ENCODE measurements around the gene TMEM255B. TPM values are rescaled to one million over a fixed set of nuclear protein-coding genes. Genes with fewer than 3 reads are reported as not detected.
"Not testable (repeated sequence)": the region's sequence is repeated elsewhere in the genome, so short reads cannot be mapped to it uniquely, and the experiment has no call there.

The TMEM255B gene
- polyA plus RNA-seq (ENCODE audit: insufficient read length) = 5.4 TPM
- long read RNA-seq, donor 1, full-length matches to known transcripts = 1 of 1 reads
- long read RNA-seq, donor 1, partial matches to known transcripts = 0 of 1 reads
- long read RNA-seq, donor 1, other reads (novel, unspliced or antisense) = 0 of 1 reads
- long read RNA-seq, donor 2, full-length matches to known transcripts = 4 of 4 reads
- long read RNA-seq, donor 2, partial matches to known transcripts = 0 of 4 reads
- long read RNA-seq, donor 2, other reads (novel, unspliced or antisense) = 0 of 4 reads
- long read RNA-seq, donor 3 = 0 reads
- long read RNA-seq, donor 4 = 0 reads
- long read RNA-seq, donor 5, full-length matches to known transcripts = 3 of 3 reads
- long read RNA-seq, donor 5, partial matches to known transcripts = 0 of 3 reads
- long read RNA-seq, donor 5, other reads (novel, unspliced or antisense) = 0 of 3 reads
- long read RNA-seq, donor 6 = 0 reads
- long read RNA-seq, donor 7, full-length matches to known transcripts = 5 of 5 reads
- long read RNA-seq, donor 7, partial matches to known transcripts = 0 of 5 reads
- long read RNA-seq, donor 7, other reads (novel, unspliced or antisense) = 0 of 5 reads
- long read RNA-seq, donor 8, full-length matches to known transcripts = 1 of 1 reads
- long read RNA-seq, donor 8, partial matches to known transcripts = 0 of 1 reads
- long read RNA-seq, donor 8, other reads (novel, unspliced or antisense) = 0 of 1 reads

DNA sequence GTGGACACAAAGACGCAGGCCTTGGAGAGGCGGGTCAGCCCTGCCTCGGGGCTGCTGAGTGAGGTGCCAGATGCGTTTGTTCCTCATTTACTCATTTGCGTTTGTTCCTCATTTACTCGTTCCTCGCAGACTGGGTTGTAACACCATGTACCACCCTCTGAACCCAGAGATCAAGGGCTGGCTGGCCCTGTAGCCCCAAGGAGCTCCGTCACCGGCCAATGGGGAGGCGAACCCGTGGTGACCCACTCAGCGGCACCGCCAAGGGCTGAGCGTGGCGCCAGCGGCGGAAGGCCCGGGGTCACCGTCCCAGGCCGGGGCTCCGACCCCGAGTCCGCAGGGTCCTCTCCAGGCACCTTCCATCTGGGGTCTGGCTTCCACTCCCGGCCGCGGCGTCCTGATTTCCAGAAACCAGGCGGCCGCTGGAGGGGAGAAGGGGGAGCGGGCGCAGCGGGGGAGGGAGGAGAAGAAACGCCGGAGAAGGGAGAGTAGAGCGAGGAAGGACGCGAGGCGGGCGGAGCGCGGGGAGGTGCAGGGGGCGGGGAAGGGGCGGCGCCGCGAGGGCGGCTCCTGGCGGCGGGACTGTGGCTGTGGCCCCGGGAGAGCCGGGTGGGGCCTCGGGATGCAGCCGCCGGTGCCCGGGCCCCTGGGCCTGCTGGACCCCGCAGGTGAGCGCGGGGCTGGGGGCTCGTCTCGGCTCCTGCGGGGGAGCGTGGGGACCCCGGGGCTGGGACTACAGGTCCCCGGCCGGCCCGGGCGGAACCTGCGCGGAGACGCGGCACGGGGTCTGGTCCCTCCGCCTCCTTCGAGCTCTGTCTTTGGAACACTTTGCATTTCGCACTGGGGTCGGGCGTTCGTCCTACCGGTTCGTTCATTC lies at the start of gene TMEM255B:
Gene TMEM255B, plus strand, starts transcription at position 576 of the 874 bp plus-strand sequence. Its CDS starts 44 bp downstream, at position 620.
- DNase-seq = peak; percentile 73

- no peak for DNase-seq
Measured at GRCh38 chr13:113722921-113723320, 36.1 kb upstream of the TMEM255B start.

GRCh38 chr13:113723410-113724015 lies 35.5 kb upstream of the TMEM255B start:
- DNase-seq = no peak

DNA sequence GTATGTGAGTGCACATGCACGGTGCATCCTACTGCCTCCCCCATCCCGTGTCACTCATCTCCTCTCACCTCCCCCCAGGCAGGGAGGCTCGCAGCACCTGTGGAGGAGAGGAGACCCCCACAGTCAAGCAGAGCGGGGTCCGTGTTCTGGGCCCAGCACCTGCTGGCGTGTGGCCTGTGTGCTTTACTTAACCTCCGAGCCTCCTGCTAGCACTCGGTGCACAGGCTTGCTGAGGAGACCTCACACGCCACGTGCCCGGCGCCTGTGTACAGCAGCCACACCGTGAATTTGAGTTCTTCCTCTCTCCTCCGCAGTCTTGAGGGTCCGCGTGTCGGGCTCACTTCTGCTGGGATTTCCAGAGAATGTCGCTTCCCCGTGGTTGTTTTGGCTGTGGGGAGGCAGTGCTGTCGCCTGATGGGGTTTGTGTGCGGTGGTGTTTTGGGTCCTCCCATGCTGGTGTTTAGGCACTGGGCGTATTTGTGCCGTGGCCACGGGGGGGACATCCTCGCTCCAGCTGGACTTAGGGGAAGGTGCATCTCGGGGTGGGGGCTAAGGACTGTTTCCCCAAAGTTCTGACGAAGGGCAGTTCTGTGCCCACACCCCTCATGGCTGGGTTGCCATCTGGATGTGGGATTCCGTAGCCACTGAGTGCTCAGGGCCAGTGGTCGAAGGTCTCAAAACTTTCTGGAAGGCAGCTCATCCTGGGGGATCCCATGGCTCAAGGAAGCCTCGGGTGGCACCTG lies 34.8 kb upstream of the TMEM255B start:
- DNase-seq = no peak

DNA sequence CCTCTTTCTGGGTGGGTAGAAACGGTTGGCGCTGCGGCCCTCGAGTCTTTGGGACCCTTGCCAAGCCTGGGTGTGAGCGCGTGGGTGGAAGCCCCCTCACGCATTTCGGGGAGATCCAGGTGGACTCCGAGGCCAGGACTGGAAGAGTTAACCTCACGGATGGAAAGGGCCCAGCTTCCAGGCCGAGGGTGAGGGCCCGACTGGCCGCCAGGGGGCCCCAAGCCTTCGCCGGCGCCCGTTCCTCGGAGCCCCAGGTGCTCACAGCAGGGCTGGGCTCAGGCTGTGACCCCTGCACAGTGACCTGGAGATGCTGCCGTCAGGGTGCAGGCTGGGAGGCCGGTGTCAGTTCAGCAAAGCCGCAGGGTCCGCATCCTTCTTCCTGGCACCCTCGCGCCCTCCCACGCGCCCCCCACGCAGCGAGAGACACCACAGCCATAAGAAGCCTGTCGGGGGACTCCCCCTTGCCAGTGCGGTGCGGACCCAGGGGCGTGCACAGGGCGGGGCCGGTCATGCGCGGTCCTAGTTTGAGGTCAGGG lies 34.2 kb upstream of the TMEM255B start:
- peak; percentile 61 for DNase-seq

DNA sequence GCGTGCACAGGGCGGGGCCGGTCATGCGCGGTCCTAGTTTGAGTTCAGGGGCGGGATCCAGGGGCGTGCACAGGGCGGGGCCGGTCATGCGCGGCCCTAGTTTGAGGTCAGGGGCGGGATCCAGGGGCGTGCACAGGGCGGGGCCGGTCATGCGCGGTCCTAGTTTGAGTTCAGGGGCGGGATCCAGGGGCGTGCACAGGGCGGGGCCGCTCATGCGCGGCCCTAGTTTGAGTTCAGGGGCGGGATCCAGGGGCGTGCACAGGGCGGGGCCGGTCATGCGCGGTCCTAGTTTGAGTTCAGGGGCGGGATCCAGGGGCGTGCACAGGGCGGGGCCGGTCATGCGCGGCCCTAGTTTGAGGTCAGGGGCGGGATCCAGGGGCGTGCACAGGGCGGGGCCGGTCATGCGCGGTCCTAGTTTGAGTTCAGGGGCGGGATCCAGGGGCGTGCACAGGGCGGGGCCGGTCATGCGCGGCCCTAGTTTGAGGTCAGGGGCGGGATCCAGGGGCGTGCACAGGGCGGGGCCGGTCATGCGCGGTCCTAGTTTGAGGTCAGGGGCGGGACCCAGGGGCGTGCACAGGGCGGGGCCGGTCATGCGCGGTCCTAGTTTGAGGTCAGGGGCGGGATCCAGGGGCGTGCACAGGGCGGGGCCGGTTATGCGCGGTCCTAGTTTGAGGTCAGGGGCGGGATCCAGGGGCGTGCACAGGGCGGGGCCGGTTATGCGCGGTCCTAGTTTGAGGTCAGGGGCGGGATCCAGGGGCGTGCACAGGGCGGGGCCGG lies 33.5 kb upstream of the TMEM255B start:
- DNase-seq = not testable (repeated sequence)

DNA sequence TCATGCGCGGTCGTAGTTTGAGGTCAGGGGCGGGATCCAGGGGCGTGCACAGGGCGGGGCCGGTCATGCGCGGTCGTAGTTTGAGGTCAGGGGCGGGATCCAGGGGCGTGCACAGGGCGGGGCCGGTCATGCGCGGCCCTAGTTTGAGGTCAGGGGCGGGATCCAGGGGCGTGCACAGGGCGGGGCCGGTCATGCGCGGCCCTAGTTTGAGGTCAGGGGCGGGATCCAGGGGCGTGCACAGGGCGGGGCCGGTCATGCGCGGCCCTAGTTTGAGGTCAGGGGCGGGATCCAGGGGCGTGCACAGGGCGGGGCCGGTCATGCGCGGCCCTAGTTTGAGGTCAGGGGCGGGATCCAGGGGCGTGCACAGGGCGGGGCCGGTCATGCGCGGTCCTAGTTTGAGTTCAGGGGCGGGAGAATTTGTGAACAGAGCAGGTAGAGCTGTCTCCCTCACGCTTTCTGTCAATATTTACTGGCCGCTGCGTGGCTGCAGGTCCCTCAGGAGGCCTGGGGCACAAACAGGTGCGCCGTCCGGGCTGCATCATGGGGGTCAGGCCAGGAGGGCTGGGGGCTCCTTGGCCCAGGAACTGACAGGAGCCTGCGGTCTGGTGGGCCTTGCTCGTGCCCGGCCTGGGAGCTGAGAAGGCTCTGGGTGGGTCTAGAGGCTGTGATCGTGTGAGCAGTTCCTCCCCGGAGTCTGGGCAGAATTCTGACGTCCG lies 32.8 kb upstream of the TMEM255B start:
- DNase-seq = not testable (repeated sequence)

DNA sequence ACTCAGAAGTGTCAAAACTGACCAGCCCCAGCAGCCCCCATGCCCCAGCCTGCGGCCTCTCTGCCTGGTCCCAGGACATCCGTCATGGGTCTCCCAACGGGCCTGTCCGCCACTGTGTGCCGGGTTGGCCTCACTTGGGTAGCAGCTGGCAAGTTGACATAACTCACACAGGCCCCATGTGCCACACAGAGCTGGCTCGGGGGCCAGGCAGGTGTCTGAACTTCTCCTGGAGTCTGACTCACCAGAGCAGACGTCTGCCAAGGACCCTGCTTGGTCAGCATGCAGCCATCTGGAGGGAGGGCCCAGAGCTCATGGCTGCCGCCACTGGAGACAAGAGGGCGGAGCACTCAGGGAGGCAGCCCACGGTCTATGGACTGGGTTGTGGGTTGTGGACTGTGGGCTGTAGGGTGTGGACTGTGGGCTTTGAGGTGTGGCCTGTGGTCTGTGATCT lies 32.0 kb upstream of the TMEM255B start:
- no peak for DNase-seq

- DNase-seq = no peak
Measured at GRCh38 chr13:113728571-113729054, 30.4 kb upstream of the TMEM255B start.

DNA sequence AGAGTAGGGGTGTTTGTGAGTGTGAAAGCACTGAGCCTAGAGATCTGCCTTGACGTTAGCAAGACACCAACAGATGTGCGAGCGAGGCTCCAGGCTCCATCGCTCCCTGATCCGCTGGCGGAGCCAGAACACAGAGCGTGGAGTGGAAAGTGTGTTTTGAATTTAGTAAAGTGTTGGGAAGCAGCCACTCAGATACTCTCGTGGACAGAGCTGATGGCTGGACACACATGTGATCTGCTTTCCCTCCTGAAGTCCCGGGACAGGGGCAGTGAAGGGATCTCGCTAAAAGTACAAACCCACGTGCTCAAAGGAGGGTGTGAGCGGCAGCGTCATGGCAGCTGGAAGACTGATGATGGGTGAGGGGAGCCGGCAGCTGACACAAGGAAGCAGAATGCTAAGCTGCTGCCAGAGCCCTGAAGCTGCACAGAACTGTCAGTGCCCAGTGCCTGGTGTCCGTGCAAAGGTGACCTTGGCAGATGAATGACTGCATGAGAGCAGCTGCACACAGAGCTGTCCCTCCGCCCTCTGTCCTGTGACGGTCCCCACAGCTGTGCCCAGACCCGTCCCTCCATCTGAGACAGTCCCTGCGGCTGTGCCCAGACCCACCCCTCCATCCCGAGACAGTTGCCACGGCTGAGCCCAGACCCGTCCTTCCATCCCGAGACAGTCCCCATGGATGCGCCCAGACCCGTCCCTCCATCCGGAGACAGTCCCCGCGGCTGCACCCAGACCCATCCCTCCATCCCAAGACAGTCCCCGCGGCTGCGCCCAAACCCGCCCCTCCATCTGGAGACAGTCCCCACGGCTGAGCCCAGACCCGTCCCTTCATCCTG lies 29.6 kb upstream of the TMEM255B start:
- no peak for DNase-seq

DNA sequence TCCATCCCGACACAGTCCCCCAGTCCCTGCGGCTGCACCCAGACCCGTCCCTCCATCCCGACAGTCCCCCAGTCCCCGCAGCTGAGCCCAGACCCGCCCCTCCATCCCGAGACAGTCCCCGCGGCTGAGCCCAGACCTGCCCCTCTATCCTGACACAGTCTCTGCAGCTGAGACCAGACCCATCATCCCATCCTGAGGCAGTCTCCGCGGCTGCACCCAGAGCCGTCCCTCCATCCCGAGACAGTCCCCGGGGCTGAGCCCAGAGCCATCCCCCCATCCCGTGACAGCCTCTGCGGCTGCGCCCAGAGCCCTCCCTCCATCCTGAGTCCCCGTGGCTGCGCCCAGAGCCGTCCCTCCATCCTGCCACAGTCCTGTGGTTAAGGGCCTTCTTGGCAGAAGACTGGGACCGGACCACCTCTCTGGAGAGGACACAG lies 28.8 kb upstream of the TMEM255B start:
- no peak for DNase-seq

GRCh38 chr13:113730831-113731191 lies 28.2 kb upstream of the TMEM255B start:
- DNase-seq = no peak

DNA sequence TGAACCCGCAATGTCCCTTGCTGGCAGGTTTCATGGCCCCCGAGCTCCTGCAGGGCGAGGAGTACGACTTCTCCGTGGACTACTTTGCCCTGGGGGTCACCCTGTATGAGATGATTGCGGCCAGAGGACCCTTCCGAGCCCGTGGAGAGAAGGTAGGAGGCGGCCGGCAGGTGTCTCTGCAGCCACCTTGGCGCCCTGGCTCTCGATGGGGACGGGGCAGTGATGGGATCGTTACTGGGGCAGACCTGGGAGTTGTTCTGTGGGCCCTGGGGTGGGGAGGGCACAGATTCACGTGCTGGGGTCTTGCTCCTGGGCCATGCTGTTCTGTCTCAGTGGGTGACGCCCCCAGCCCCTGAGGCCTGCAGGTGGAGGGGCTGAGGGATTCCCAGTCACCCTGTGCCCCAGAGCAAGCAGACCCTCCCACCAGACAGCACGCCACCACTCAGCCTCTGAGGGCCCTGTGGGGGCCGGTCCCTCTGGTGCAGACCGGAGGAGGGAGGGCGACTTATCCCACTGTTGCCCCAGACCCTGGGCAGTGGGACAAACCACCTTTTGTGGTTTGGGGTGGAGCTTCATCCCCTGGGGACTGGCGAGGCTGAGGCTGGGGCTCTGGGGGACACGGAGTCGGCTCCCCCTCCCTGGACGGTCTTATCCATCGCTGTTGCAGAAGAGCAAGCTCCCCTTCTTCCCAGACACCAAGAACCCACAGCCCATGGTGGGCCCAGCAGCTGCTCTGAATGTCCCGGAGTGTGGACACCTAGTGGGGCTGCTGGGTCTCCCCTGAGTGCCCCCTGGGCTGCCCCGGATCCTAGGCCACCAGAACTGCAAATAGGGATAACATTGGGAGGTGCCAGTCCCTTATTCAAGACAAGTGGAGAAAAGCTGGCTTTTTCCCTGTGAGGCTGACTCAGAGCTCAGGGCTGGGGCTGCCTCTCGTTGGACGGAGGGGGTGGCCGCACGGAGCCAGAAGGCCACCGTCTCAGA lies 27.5 kb upstream of the TMEM255B start:
- no peak for DNase-seq

DNA sequence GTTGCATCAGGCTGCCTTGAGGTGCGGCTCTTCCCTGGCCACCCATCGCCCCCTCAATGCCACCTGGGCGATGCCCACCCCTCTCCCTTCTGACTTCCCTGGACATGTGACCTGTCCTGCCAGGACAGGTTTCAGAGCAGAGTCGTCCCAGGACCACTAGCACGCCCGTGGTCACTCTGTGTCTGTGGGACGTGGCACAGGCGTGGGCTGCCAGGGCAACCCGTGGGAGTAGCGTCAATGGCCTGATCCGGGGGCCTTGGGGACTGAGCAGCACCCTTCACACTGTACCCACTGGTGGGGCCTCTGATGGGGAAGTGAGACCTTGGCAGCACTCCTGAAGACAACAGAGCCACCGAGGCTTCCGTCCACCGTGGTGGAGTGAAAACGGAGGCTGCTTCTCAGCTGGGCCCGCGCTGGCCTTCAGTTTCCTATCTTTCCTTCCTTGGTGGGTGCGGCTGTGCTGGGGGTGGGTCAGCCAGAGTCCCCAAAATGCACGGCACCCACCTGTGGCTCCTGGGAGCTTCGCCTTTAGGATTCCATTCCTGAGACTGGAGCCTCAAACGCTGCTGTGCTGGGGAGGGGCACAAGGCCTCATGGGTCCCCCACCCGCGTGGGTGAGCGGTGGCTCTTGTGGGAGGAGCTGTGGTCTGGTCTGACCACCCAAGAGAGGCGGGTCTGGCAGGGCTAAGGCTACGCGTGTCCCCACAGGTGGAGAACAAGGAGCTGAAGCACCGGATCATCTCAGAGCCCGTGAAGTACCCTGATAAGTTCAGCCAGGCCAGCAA lies 26.7 kb upstream of the TMEM255B start:
- no peak for DNase-seq

GRCh38 chr13:113732961-113733950 lies 25.8 kb upstream of the TMEM255B start:
- DNase-seq = no peak
